Cardiac fibroblast (primary cell): ENCODE measurements around the gene KIFBP.
"Not testable (repeated sequence)": the region's sequence is repeated elsewhere in the genome, so short reads cannot be mapped to it uniquely, and the experiment has no call there.

Experiments used
- DNase-seq, 2 donors: peaks; one replicate each; pipeline versions ENCODE4 v3.0.0 to v3.0.0-alpha.2; 2010; ENCODE audit warnings: low read depth in 2 of 2
- H3K4me3 ChIP-seq, 2 donors: replicated peaks in 1 of 2; 1 replicate in 1 of 2; 2 replicates in 1 of 2; pipeline ENCODE4 v1.5.1; 2011; ENCODE audit warnings: low read depth in 2 of 2, low read length in 2 of 2, mild to moderate bottlenecking in 2 of 2, moderate library complexity in 1 of 2
- TF ChIP-seq, protein P1 (sequence below): IDR thresholded peaks from one replicate; pipeline ENCODE4 v1.5.1; 2011; ENCODE audit warnings: low read depth, mild to moderate bottlenecking, low read length, inconsistent platforms

KIFBP gene

DNA sequence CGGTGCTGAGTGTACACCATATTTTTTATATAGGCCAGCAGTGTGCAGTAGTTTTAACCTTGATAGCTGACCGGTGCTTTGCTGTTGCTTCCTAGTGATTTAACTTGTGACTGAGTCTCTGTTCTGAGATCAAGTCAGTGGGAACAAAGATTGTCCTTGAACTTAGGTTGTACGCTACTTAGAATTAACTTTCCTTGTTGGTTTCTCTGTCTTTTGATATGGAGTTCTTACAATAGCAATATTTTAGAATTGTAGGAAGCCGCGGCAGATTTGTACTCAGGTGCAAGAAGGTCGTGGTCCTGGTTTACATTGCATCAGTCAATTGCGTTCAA is 31.4 kb upstream of the KIFBP start:
- TF ChIP-seq, protein P1, sequence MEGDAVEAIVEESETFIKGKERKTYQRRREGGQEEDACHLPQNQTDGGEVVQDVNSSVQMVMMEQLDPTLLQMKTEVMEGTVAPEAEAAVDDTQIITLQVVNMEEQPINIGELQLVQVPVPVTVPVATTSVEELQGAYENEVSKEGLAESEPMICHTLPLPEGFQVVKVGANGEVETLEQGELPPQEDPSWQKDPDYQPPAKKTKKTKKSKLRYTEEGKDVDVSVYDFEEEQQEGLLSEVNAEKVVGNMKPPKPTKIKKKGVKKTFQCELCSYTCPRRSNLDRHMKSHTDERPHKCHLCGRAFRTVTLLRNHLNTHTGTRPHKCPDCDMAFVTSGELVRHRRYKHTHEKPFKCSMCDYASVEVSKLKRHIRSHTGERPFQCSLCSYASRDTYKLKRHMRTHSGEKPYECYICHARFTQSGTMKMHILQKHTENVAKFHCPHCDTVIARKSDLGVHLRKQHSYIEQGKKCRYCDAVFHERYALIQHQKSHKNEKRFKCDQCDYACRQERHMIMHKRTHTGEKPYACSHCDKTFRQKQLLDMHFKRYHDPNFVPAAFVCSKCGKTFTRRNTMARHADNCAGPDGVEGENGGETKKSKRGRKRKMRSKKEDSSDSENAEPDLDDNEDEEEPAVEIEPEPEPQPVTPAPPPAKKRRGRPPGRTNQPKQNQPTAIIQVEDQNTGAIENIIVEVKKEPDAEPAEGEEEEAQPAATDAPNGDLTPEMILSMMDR, result no peak
- DNase-seq, result no peak
- H3K4me3 ChIP-seq, result peak overlapping the region; percentile 98 to 99

DNA sequence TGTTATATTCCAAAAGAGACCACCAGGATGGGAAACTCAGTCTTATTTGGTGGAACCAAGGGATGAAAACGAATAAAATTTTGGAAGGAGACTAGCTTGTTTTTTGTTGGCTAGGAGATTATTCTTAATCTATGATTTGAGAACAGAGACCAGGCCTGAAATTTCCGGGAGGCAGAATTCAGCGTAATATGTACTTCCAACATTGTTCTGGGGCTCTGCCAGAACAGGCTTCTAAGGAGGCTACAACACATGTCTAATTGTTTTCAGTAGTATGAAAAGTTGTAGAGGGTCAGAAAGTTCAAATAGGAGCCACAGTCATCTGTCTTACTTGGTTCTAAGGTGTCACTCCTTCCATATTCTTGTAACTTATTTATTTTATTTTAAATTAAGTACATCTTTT is 30.9 kb upstream of the KIFBP start:
- DNase-seq, result peak; percentile 29 to 51
- TF ChIP-seq, protein P1, result no peak
- H3K4me3 ChIP-seq, result peak overlapping the region; percentile 98 to 99

DNA sequence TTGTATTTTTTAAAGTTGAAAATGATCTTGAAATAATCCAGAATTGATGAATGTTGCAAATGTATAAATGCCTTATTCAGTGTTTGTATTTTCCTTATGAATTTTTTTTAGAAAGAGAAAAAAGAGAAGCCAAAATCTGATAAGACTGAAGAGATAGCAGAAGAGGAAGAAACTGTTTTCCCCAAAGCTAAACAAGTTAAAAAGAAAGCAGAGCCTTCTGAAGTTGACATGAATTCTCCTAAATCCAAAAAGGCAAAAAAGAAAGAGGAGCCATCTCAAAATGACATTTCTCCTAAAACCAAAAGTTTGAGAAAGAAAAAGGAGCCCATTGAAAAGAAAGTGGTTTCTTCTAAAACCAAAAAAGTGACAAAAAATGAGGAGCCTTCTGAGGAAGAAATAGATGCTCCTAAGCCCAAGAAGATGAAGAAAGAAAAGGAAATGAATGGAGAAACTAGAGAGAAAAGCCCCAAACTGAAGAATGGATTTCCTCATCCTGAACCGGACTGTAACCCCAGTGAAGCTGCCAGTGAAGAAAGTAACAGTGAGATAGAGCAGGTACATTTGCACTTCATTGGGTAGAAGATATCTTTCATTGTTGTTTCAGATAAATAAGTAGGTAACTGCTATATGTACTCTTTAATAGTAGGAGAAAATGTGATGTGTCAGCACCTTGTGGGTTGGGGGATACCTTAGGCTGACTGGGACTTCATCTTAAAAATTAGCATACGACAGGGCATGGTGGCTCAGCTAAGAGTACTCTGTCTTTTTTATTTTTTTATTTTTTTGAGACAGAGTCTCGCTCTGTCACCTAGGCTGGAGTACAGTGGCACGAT is 28.7 kb upstream of the KIFBP start:
- TF ChIP-seq, protein P1, result no peak
- DNase-seq, result no peak
- no peak overlapping the region for H3K4me3 ChIP-seq

DNA sequence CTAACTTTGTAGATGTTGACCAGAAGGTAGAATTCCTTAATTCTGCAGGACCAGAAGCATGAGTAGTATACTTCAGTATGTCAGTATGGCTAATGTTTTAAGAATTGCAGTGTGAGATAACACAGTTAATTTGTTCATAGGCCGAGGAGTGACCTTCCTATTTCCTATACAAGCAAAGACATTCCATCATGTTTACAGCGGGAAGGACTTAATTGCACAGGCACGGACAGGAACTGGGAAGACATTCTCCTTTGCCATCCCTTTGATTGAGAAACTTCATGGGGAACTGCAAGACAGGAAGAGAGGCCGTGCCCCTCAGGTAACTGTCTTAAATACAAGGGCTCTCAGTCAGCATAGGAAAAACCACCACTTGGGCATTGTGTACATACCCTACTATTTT is 25.5 kb upstream of the KIFBP start:
- TF ChIP-seq, protein P1, result no peak
- no peak for DNase-seq
- H3K4me3 ChIP-seq, result no peak overlapping the region

DNA sequence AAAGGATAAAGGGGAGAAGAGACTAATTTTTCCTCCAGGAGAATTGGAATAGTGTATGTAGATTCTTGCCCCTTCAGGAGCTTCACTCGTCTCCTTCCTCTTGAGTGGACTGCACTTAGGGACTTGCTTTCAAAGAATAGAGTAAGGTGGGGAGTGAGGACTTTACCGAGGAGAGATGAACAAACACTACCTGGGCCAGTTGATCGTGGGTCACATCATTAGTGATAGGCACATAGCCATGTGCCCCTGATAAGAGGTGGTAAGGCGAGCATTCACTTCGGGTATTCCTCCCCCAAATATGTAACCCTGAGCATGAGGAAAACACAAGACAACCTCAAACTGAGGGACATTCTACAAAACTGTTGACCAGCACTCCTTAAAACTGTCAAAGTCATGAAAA is 14.6 kb upstream of the KIFBP start:
- no peak overlapping the region for H3K4me3 ChIP-seq
- no peak for DNase-seq
- TF ChIP-seq, protein P1, result no peak

DNA sequence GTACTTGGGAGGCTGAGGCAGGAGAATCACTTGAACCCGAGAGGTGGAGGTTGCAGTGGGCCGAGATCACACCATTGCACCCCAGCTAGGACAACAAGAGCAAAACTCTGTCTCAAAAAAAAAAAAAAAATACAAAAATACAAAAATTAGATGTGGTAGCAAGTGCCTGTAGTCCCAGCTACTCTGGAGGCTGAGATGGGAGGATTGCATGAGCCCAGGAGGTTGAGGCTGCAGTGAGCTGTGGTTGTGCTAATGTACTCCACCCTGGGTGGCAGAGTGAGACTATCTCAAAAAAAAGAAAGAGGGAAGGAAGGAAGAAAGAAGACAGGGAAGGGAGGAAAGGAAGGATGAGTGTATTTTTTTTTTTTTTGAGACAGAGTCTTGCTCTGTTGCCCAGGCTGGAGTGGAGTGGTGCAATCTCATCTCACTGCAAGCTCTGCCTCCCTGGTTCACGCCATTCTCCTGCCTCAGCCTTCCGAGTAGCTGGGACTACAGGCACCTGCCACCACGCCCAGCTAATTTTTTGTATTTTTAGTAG is 12.6 kb upstream of the KIFBP start:
- H3K4me3 ChIP-seq, DNase-seq: not testable (repeated sequence)

DNA sequence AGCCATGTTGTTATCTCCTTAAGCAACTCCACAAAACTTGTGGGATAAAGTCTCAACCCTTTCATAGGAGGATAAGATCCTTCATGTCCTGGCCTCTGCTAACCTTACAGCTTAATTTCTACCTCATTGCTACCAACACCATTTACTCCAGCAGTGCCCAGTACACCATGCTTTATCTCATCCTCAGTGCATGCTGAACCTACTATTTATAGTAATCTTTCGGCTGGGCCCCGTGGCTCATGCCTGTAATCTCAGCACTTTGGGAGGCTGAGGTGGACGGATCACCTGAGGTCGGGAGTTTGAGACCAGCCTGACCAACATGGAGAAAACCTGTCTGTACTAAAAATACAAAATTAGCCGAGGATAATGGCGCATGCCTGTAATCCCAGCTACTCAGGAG is 8.9 kb upstream of the KIFBP start:
- DNase-seq, H3K4me3 ChIP-seq: not testable (repeated sequence)

DNA sequence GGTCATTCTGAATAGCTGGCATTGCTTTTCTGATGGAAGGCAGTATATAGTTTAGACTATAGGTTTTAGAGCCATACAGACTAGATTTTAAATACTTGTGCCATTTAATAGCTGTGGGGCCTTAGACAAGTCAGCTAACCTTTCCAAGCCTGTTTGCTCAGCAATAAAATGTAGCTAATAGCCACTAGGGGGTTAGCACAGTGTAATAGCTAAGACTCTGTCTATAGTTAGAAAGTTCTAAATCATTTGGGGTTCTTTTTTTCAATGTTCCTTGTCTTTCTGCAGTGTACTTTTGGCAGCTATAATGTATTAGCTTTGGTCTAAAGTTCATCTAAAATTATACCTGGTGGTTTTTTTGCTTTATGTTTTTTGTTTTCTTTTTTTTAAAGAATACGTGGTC is 7.5 kb upstream of the KIFBP start:
- no peak overlapping the region for H3K4me3 ChIP-seq
- TF ChIP-seq, protein P1, result peak; percentile 38
- peak; percentile 19 to 24 for DNase-seq
